HEK293 (cell line): ENCODE data around the gene FAM78B.

Experiments used
- CTCF ChIA-PET: fragments of 350-600 bp; formaldehyde crosslinking; extraction: SDS; loops from one replicate; lab custom pipeline; 2021; ENCODE audit warnings: antibody characterized with exemption; lab: Yijun Ruan, JAX
- POLR2A ChIA-PET: fragments of 300-600 bp; formaldehyde crosslinking; extraction: SDS; loops from one replicate; lab custom pipeline; 2020; ENCODE audit warnings: antibody characterized with exemption, inconsistent platforms; lab: Yijun Ruan, JAX
- H3K27ac ChIP-seq: fragments of 200-500 bp; sonication (Bioruptor generic); 2 replicates; pipeline ENCODE4 v1.5.1; 2014; ENCODE audit warnings: low read depth, low read length, control low read depth, inconsistent platforms; ENCODE audit errors: extremely low read depth
- H3K36me3 ChIP-seq, 2 experiments: fragments of 200-500 bp in 1 of 2; sonication (Bioruptor generic) in 1 of 2; 1 replicate in 1 of 2; 2 replicates in 1 of 2; pipeline ENCODE4 v1.5.1; 2014 to 2017; ENCODE audit warnings: inconsistent platforms in 2 of 2, low read length in 2 of 2; ENCODE audit not compliant: control insufficient read depth in 2 of 2, insufficient read depth in 1 of 2
- H3K4me1 ChIP-seq: fragments of 200-500 bp; sonication (Bioruptor generic); 2 replicates; pipeline ENCODE4 v1.5.1; 2014; ENCODE audit warnings: mild to moderate bottlenecking, low read length, inconsistent platforms; ENCODE audit not compliant: control insufficient read depth, insufficient read depth
- H3K4me3 ChIP-seq: 2 replicates; pipeline ENCODE4 v1.5.1; 2011; ENCODE audit warnings: low read depth, mild to moderate bottlenecking, control low read depth, low read length, moderate library complexity
- H3K9me3 ChIP-seq: fragments of 200-500 bp; sonication (Bioruptor generic); 2 replicates; pipeline ENCODE4 v1.5.1; 2014; ENCODE audit warnings: low read depth, low read length, inconsistent platforms; ENCODE audit not compliant: control insufficient read depth, insufficient read depth
- BCL11A ChIP-seq: fragments of 450-650 bp; formaldehyde crosslinking; IDR thresholded peaks from 2 replicates; pipeline ENCODE4 v1.5.1; 2016; ENCODE audit warnings: low read depth, missing biosample characterization, missing genetic modification characterization
- BCL11B ChIP-seq: fragments of 450-650 bp; formaldehyde crosslinking; IDR thresholded peaks from 2 replicates; pipeline ENCODE4 v1.5.1; 2016; ENCODE audit warnings: low read depth, missing biosample characterization, missing genetic modification characterization
- BCL6B ChIP-seq: fragments of 450-650 bp; formaldehyde crosslinking; IDR thresholded peaks from 2 replicates; pipeline ENCODE4 v1.5.1; 2017; ENCODE audit warnings: missing biosample characterization, missing genetic modification characterization
- GLIS1 ChIP-seq: fragments of 450-650 bp; formaldehyde crosslinking; IDR thresholded peaks from 2 replicates; pipeline ENCODE4 v1.5.1; 2016; ENCODE audit warnings: missing biosample characterization, missing genetic modification characterization
- HOXD13 ChIP-seq: sonication (generic); formaldehyde crosslinking; IDR thresholded peaks from 2 replicates; pipeline ENCODE4 v1.8.0; 2022; ENCODE audit warnings: missing genetic modification reagents, borderline replicate concordance
- KLF8 ChIP-seq: fragments of 450-650 bp; formaldehyde crosslinking; IDR thresholded peaks from 2 replicates; pipeline ENCODE4 v1.5.1; 2016; ENCODE audit warnings: missing biosample characterization, missing genetic modification characterization
- RBAK ChIP-seq: fragments of 450-650 bp; formaldehyde crosslinking; IDR thresholded peaks from 2 replicates; pipeline ENCODE4 v1.5.1; 2016; ENCODE audit warnings: missing biosample characterization, missing genetic modification characterization
- SP3 ChIP-seq: fragments of 450-650 bp; formaldehyde crosslinking; IDR thresholded peaks from 2 replicates; pipeline ENCODE4 v1.5.1; 2016; ENCODE audit warnings: missing biosample characterization, missing genetic modification characterization
- ZFHX2 ChIP-seq: fragments of 450-650 bp; formaldehyde crosslinking; conservative IDR thresholded peaks from 2 replicates; pipeline ENCODE4 v1.5.1; 2016; ENCODE audit warnings: missing biosample characterization, missing genetic modification characterization
- ZFP41 ChIP-seq: fragments of 450-650 bp; formaldehyde crosslinking; IDR thresholded peaks from 2 replicates; pipeline ENCODE4 v1.5.1; 2016; ENCODE audit warnings: missing biosample characterization, missing genetic modification characterization, borderline replicate concordance
- ZNF138 ChIP-seq: fragments of 450-650 bp; formaldehyde crosslinking; IDR thresholded peaks from 2 replicates; pipeline ENCODE4 v1.5.1; 2016; ENCODE audit warnings: missing biosample characterization, missing genetic modification characterization, borderline replicate concordance
- ZNF16 ChIP-seq: fragments of 450-650 bp; formaldehyde crosslinking; IDR thresholded peaks from 2 replicates; pipeline ENCODE4 v1.5.1; 2016; ENCODE audit warnings: low read depth, missing biosample characterization, missing genetic modification characterization
- ZNF391 ChIP-seq: fragments of 450-650 bp; formaldehyde crosslinking; IDR thresholded peaks from 2 replicates; pipeline ENCODE4 v1.5.1; 2016; ENCODE audit warnings: low read depth, missing biosample characterization, missing genetic modification characterization, borderline replicate concordance
- ZNF501 ChIP-seq: fragments of 450-650 bp; formaldehyde crosslinking; IDR thresholded peaks from 2 replicates; pipeline ENCODE4 v1.5.1; 2016; ENCODE audit warnings: missing biosample characterization, missing genetic modification characterization
- ZNF548 ChIP-seq: fragments of 450-650 bp; formaldehyde crosslinking; IDR thresholded peaks from 2 replicates; pipeline ENCODE4 v1.5.1; 2016; ENCODE audit warnings: missing biosample characterization, missing genetic modification characterization
- ZNF560 ChIP-seq: fragments of 450-650 bp; formaldehyde crosslinking; IDR thresholded peaks from 2 replicates; pipeline ENCODE4 v1.5.1; 2017; ENCODE audit warnings: missing biosample characterization, missing genetic modification characterization, borderline replicate concordance
- ZNF707 ChIP-seq: fragments of 450-650 bp; formaldehyde crosslinking; IDR thresholded peaks from 2 replicates; pipeline ENCODE4 v1.5.1; 2016; ENCODE audit warnings: missing biosample characterization, missing genetic modification characterization
- ZNF837 ChIP-seq: fragments of 450-650 bp; formaldehyde crosslinking; IDR thresholded peaks from 2 replicates; pipeline ENCODE4 v1.5.1; 2016; ENCODE audit warnings: missing biosample characterization, missing genetic modification characterization
- TF ChIP-seq, protein P1 (sequence below): fragments of 450-650 bp; formaldehyde crosslinking; IDR thresholded peaks from 2 replicates; pipeline ENCODE4 v1.5.1; 2016; ENCODE audit warnings: missing biosample characterization, missing genetic modification characterization
- TF ChIP-seq, protein P2 (sequence below): fragments of 450-650 bp; formaldehyde crosslinking; IDR thresholded peaks from 2 replicates; pipeline ENCODE4 v1.5.1; 2016; ENCODE audit warnings: missing biosample characterization, missing genetic modification characterization
- TF ChIP-seq, protein P3 (sequence below): fragments of 450-650 bp; formaldehyde crosslinking; IDR thresholded peaks from 2 replicates; pipeline ENCODE4 v1.5.1; 2016; ENCODE audit warnings: missing biosample characterization, missing genetic modification characterization, low read depth

Gene FAM78B

GRCh38 chr1:166159656-166160055, 7.1 kb downstream of the FAM78B start:
- TF ChIP-seq HOXD13 (CRISPR knock-in tag) (no peak), BCL11B (no peak)
- no peaks in the 10 kb centered on the region for H3K36me3 ChIP-seq
- H3K4me1 ChIP-seq, result no peaks in the 10 kb centered on the region
- H3K4me3 ChIP-seq, result no peak overlapping the region
- H3K9me3 ChIP-seq, result no peaks in the 10 kb centered on the region
- CTCF ChIA-PET, result no interaction called here
- H3K27ac ChIP-seq, result no peak overlapping the region
- POLR2A ChIA-PET, result no interaction called here

DNA sequence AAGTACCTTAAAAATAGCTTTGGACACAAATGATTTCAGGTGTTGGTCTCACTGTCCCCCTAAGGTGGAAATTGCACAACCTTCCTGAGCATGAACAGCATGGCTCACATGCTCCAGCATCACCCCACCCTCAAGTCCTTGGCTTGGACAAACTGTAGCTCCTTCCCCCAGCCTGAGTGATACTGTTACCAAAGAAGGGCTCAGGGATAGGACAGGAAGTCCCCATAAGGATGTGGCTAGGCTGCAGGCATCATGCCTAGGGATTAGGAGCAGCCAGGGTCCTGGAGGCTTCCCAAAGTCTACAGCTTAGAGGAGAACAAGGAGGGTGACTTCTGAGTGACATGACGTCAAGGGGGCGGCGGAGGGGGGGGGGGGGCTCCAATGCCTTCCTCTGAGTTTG, 10.1 kb downstream of the FAM78B start:
- ChIA-PET POLR2A (no interaction called here), CTCF (interaction anchor here (0.6 kb wide), 1 partner anchor 139 kb away, joined by 3 read pairs; no protein-coding TSS in a partner anchor)
- Histone ChIP-seq H3K4me1 (no peaks in the 10 kb centered on the region), H3K36me3 (no peaks in the 10 kb centered on the region), H3K4me3 (no peak overlapping the region), H3K9me3 (no peaks in the 10 kb centered on the region), H3K27ac (no peak overlapping the region)
- no peak for TF ChIP-seq ZFHX2 (tag by site-specific recombination)
- TF ChIP-seq ZNF138, result no peak
- TF ChIP-seq GLIS1 (tag by site-specific recombination), result no peak
- TF ChIP-seq KLF8 (tag by site-specific recombination), result no peak
- no peak for TF ChIP-seq ZNF837
- no peak for TF ChIP-seq ZFP41 (tag by site-specific recombination)
- TF ChIP-seq, protein P1, sequence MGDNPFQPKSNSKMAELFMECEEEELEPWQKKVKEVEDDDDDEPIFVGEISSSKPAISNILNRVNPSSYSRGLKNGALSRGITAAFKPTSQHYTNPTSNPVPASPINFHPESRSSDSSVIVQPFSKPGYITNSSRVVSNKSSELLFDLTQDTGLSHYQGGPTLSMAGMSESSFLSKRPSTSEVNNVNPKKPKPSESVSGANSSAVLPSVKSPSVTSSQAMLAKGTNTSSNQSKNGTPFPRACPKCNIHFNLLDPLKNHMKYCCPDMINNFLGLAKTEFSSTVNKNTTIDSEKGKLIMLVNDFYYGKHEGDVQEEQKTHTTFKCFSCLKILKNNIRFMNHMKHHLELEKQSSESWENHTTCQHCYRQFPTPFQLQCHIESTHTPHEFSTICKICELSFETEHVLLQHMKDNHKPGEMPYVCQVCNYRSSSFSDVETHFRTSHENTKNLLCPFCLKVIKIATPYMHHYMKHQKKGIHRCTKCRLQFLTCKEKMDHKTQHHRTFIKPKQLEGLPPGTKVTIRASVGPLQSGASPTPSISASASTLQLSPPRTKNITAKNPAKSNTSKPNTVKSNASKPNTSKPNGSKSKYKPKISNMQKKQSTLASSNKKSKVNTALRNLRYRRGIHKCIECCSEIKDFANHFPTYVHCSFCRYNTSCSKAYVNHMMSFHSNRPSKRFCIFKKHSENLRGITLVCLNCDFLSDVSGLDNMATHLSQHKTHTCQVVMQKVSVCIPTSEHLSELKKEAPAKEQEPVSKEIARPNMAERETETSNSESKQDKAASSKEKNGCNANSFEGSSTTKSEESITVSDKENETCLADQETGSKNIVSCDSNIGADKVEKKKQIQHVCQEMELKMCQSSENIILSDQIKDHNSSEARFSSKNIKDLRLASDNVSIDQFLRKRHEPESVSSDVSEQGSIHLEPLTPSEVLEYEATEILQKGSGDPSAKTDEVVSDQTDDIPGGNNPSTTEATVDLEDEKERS, result no peak
- no peak for TF ChIP-seq ZNF548 (tag by site-specific recombination)
- TF ChIP-seq ZNF560, result no peak

DNA sequence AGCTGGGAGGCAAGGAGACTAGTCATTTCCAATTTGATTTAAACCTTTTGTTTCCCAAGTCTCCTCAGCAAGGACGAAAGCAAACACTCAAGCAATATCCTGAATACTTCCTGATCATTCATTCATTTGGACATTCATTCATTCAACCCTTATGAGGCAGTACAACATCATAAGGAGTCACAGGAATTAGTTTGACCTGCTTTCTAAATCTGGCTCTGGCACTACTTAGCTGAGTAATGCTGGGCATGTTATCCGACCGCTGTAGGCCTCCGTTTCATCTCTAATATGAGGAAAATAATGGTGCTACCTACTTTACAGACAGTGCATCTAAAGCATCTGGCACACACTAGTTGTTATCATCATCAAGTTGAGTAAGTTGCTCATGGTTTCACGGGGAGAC, 11.7 kb downstream of the FAM78B start:
- CTCF ChIA-PET, result interaction anchor here (0.6 to 1.1 kb wide), 2 partner anchors 10 to 137 kb away, joined by 3 to 5 read pairs; no protein-coding TSS in a partner anchor
- H3K9me3 ChIP-seq, result no peaks in the 10 kb centered on the region
- no peak overlapping the region for H3K27ac ChIP-seq
- H3K4me1 ChIP-seq, result no peaks in the 10 kb centered on the region
- no peak overlapping the region for H3K4me3 ChIP-seq
- TF ChIP-seq BCL6B, result no peak
- no peak for TF ChIP-seq ZNF16 (tag by site-specific recombination)
- TF ChIP-seq, protein P2, sequence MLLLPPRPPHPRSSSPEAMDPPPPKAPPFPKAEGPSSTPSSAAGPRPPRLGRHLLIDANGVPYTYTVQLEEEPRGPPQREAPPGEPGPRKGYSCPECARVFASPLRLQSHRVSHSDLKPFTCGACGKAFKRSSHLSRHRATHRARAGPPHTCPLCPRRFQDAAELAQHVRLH, result no peak
- TF ChIP-seq, protein P3, sequence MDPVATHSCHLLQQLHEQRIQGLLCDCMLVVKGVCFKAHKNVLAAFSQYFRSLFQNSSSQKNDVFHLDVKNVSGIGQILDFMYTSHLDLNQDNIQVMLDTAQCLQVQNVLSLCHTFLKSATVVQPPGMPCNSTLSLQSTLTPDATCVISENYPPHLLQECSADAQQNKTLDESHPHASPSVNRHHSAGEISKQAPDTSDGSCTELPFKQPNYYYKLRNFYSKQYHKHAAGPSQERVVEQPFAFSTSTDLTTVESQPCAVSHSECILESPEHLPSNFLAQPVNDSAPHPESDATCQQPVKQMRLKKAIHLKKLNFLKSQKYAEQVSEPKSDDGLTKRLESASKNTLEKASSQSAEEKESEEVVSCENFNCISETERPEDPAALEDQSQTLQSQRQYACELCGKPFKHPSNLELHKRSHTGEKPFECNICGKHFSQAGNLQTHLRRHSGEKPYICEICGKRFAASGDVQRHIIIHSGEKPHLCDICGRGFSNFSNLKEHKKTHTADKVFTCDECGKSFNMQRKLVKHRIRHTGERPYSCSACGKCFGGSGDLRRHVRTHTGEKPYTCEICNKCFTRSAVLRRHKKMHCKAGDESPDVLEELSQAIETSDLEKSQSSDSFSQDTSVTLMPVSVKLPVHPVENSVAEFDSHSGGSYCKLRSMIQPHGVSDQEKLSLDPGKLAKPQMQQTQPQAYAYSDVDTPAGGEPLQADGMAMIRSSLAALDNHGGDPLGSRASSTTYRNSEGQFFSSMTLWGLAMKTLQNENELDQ (tag by site-specific recombination), result no peak
- TF ChIP-seq BCL11A (tag by site-specific recombination), result no peak
- TF ChIP-seq RBAK (tag by site-specific recombination), result no peak
- no peak for TF ChIP-seq ZNF391
- TF ChIP-seq ZNF707, result no peak
- TF ChIP-seq SP3, result no peak
- TF ChIP-seq ZNF501, result no peak
- no peaks in the 10 kb centered on the region for H3K36me3 ChIP-seq
- POLR2A ChIA-PET, result no interaction called here
